ENCODE data around the gene SMPX.

- no peak for TF ChIP-seq CTCF (conservative IDR thresholded peaks at IDR 0.05)
- no peak for TF ChIP-seq EZH2 (IDR thresholded peaks at IDR 0.05; ENCODE audit: low read depth)
These were observed 34.1 kb downstream of the SMPX start for GRCh38 chrX:21723814-21724213.
